ENCODE results near the gene ELP5. TPM values are rescaled to one million over a fixed set of nuclear protein-coding genes. Genes with fewer than 3 reads are reported as not detected.

The ELP5 gene
- total RNA-seq (2022; extraction: Qiagen RNA extraction): 131 to 160 TPM (median 140 TPM) in 5 replicates

GRCh38 chr17:7252176-7253043 is at the start of gene ELP5:
TSS of gene ELP5 (plus strand) at chr17:7252215. CDS start at chr17:7252551, 336 bp downstream.

GRCh38 chr17:7219812-7220592 is 32.0 kb upstream of the ELP5 start, which contains the start of the genes ACADVL and DLG4:
TSS of gene ACADVL (plus strand) at chr17:7219938. CDS start at chr17:7219985, 47 bp downstream.
TSS of gene DLG4 (minus strand) at chr17:7219836.

GRCh38 chr17:7234083-7234951 is 17.7 kb upstream of the ELP5 start, which contains the start of gene DVL2:
TSS of gene DVL2 (minus strand) at chr17:7234517. CDS start at chr17:7234262, 255 bp downstream.

GRCh38 chr17:7239091-7240027 is 12.7 kb upstream of the ELP5 start, which contains the start of gene PHF23:
TSS of gene PHF23 (minus strand) at chr17:7239457. CDS start at chr17:7239279, 178 bp downstream.

GRCh38 chr17:7241783-7242716 is 10.0 kb upstream of the ELP5 start, which contains the start of gene GABARAP:
TSS of gene GABARAP (minus strand) at chr17:7242449. CDS start at chr17:7242330, 119 bp downstream.

GRCh38 chr17:7251661-7252175 is 297 bp upstream of the ELP5 start, which contains the start of gene CTDNEP1:
TSS of gene CTDNEP1 (minus strand) at chr17:7251734. CDS start at chr17:7251296, 438 bp downstream.

GRCh38 chr17:7262192-7262934 is 10.3 kb downstream of the ELP5 start, which contains the start of gene CLDN7:
TSS of gene CLDN7 (minus strand) at chr17:7262478. CDS start at chr17:7262043, 435 bp downstream.

GRCh38 chr17:7281074-7281952 is 29.3 kb downstream of the ELP5 start, which contains the start of gene SLC2A4:
TSS of gene SLC2A4 (plus strand) at chr17:7281718. CDS start at chr17:7281935, 217 bp downstream.

GRCh38 chr17:7294614-7295153 is 42.7 kb downstream of the ELP5 start, which contains the start of gene YBX2:
TSS of gene YBX2 (minus strand) at chr17:7294639. CDS start at chr17:7294500, 139 bp downstream.

GRCh38 chr17:7306911-7307685 is 55.1 kb downstream of the ELP5 start, which contains the start of gene EIF5A:
TSS of gene EIF5A (plus strand) at chr17:7307628. CDS start at chr17:7309636, 2,008 bp downstream.

Other genes with a start within 250 kb of the ELP5 start
- gene RNASEK, start 239.6 kb upstream of the ELP5 start, total RNA-seq (2022; extraction: Qiagen RNA extraction): 417 to 502 TPM (median 450 TPM) in 5 replicates
- gene BCL6B, start 229.2 kb upstream of the ELP5 start, total RNA-seq (2022; extraction: Qiagen RNA extraction): not detected in 5 replicates
- 7.0 to 9.5 TPM (median 8.4 TPM) in 5 replicates for gene SLC16A13, start 216.2 kb upstream of the ELP5 start, total RNA-seq (2022; extraction: Qiagen RNA extraction)
- gene SLC16A11, start 208.1 kb upstream of the ELP5 start, total RNA-seq (2022; extraction: Qiagen RNA extraction): not detected in 5 replicates
- not detected in 5 replicates for gene CLEC10A, start 172.0 kb upstream of the ELP5 start, total RNA-seq (2022; extraction: Qiagen RNA extraction)
- gene ASGR2, start 137.4 kb upstream of the ELP5 start, total RNA-seq (2022; extraction: Qiagen RNA extraction): 0.07 to 0.12 TPM in 2 of 5 replicates, not detected in the others
- 0.82 to 1.4 TPM (median 1.2 TPM) in 5 replicates for gene ASGR1, start 72.8 kb upstream of the ELP5 start, total RNA-seq (2022; extraction: Qiagen RNA extraction)
- gene DLG4, start 32.4 kb upstream of the ELP5 start, total RNA-seq (2022; extraction: Qiagen RNA extraction): 5.4 to 7.5 TPM (median 5.8 TPM) in 5 replicates
- gene ACADVL, start 32.3 kb upstream of the ELP5 start, total RNA-seq (2022; extraction: Qiagen RNA extraction): 286 to 433 TPM (median 402 TPM) in 5 replicates
- 37.1 to 47.6 TPM (median 44.8 TPM) in 5 replicates for gene DVL2, start 17.7 kb upstream of the ELP5 start, total RNA-seq (2022; extraction: Qiagen RNA extraction)
- gene PHF23, start 12.8 kb upstream of the ELP5 start, total RNA-seq (2022; extraction: Qiagen RNA extraction): 86.1 to 108 TPM (median 99.5 TPM) in 5 replicates
- 643 to 763 TPM (median 704 TPM) in 5 replicates for gene GABARAP, start 9.8 kb upstream of the ELP5 start, total RNA-seq (2022; extraction: Qiagen RNA extraction)
- gene CTDNEP1, start 481 bp upstream of the ELP5 start, total RNA-seq (2022; extraction: Qiagen RNA extraction): 208 to 254 TPM (median 236 TPM) in 5 replicates
- gene CLDN7, start 10.3 kb downstream of the ELP5 start, total RNA-seq (2022; extraction: Qiagen RNA extraction): 2.2 to 3.2 TPM (median 2.9 TPM) in 5 replicates
- 0.35 to 0.67 TPM (median 0.63 TPM) in 5 replicates for gene SLC2A4, start 29.5 kb downstream of the ELP5 start, total RNA-seq (2022; extraction: Qiagen RNA extraction)
- 0.37 to 0.68 TPM (median 0.53 TPM) in 5 replicates for gene YBX2, start 42.4 kb downstream of the ELP5 start, total RNA-seq (2022; extraction: Qiagen RNA extraction)
- gene EIF5A, start 55.4 kb downstream of the ELP5 start, total RNA-seq (2022; extraction: Qiagen RNA extraction): 1,603 to 1,771 TPM (median 1,695 TPM) in 5 replicates
- gene GPS2, start 63.1 kb downstream of the ELP5 start, total RNA-seq (2022; extraction: Qiagen RNA extraction): 81.4 to 100 TPM (median 97.9 TPM) in 5 replicates
- gene NEURL4, start 77.1 kb downstream of the ELP5 start, total RNA-seq (2022; extraction: Qiagen RNA extraction): 23.0 to 36.7 TPM (median 28.7 TPM) in 5 replicates
- 2.4 to 5.7 TPM (median 4.0 TPM) in 5 replicates for gene ACAP1, start 84.3 kb downstream of the ELP5 start, total RNA-seq (2022; extraction: Qiagen RNA extraction)
- 11.3 to 13.7 TPM (median 12.5 TPM) in 5 replicates for gene KCTD11, start 99.9 kb downstream of the ELP5 start, total RNA-seq (2022; extraction: Qiagen RNA extraction)
- not detected in 5 replicates for gene TMEM95, start 102.9 kb downstream of the ELP5 start, total RNA-seq (2022; extraction: Qiagen RNA extraction)
- gene TNK1, start 128.9 kb downstream of the ELP5 start, total RNA-seq (2022; extraction: Qiagen RNA extraction): 1.3 to 1.6 TPM (median 1.5 TPM) in 5 replicates
- gene PLSCR3, start 142.3 kb downstream of the ELP5 start, total RNA-seq (2022; extraction: Qiagen RNA extraction): 38.6 to 48.9 TPM (median 44.7 TPM) in 5 replicates
- gene TMEM256, start 151.9 kb downstream of the ELP5 start, total RNA-seq (2022; extraction: Qiagen RNA extraction): 180 to 224 TPM (median 215 TPM) in 5 replicates
- gene NLGN2, start 155.6 kb downstream of the ELP5 start, total RNA-seq (2022; extraction: Qiagen RNA extraction): 13.3 to 17.6 TPM (median 17.1 TPM) in 5 replicates
- 0.06 to 0.13 TPM in 2 of 5 replicates, not detected in the others for gene SPEM1, start 168.1 kb downstream of the ELP5 start, total RNA-seq (2022; extraction: Qiagen RNA extraction)
- gene SPEM2, start 173.4 kb downstream of the ELP5 start, total RNA-seq (2022; extraction: Qiagen RNA extraction): 0.03 to 0.07 TPM (median 0.06 TPM) in 3 of 5 replicates, not detected in the others
- gene SPEM3, start 176.6 kb downstream of the ELP5 start, total RNA-seq (2022; extraction: Qiagen RNA extraction): 0.02 to 0.03 TPM (median 0.02 TPM) in 3 of 5 replicates, not detected in the others
- gene TMEM102, start 183.2 kb downstream of the ELP5 start, total RNA-seq (2022; extraction: Qiagen RNA extraction): 10.8 to 13.9 TPM (median 13.3 TPM) in 5 replicates
- 0.76 to 1.2 TPM (median 0.85 TPM) in 5 replicates for gene FGF11, start 187.3 kb downstream of the ELP5 start, total RNA-seq (2022; extraction: Qiagen RNA extraction)
- 8.0 to 11.6 TPM (median 10.2 TPM) in 5 replicates for gene CHRNB1, start 192.8 kb downstream of the ELP5 start, total RNA-seq (2022; extraction: Qiagen RNA extraction)
- gene ZBTB4, start 227.4 kb downstream of the ELP5 start, total RNA-seq (2022; extraction: Qiagen RNA extraction): 21.0 to 25.5 TPM (median 24.1 TPM) in 5 replicates
- gene SLC35G6, start 229.2 kb downstream of the ELP5 start, total RNA-seq (2022; extraction: Qiagen RNA extraction): not detected in 5 replicates
- gene POLR2A, start 232.2 kb downstream of the ELP5 start, total RNA-seq (2022; extraction: Qiagen RNA extraction): 72.5 to 86.2 TPM (median 79.8 TPM) in 5 replicates